Measurements from ENCODE around the gene KRTAP10-6.
"Not testable (repeated sequence)": the region's sequence is repeated elsewhere in the genome, so short reads cannot be mapped to it uniquely, and the experiment has no call there.

GRCh38 chr21:44600118-44600978 is 8.0 kb upstream of the KRTAP10-6 start, which contains the start of gene KRTAP10-7:
- TF ChIP-seq, protein P1, sequence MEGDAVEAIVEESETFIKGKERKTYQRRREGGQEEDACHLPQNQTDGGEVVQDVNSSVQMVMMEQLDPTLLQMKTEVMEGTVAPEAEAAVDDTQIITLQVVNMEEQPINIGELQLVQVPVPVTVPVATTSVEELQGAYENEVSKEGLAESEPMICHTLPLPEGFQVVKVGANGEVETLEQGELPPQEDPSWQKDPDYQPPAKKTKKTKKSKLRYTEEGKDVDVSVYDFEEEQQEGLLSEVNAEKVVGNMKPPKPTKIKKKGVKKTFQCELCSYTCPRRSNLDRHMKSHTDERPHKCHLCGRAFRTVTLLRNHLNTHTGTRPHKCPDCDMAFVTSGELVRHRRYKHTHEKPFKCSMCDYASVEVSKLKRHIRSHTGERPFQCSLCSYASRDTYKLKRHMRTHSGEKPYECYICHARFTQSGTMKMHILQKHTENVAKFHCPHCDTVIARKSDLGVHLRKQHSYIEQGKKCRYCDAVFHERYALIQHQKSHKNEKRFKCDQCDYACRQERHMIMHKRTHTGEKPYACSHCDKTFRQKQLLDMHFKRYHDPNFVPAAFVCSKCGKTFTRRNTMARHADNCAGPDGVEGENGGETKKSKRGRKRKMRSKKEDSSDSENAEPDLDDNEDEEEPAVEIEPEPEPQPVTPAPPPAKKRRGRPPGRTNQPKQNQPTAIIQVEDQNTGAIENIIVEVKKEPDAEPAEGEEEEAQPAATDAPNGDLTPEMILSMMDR (conservative IDR thresholded peaks at IDR 0.05; ENCODE audit: low read length), result not testable (repeated sequence)
- TF ChIP-seq EZH2phosphoT487 (IDR thresholded peaks at IDR 0.05; ENCODE audit: borderline replicate concordance), result not testable (repeated sequence)

All from Loucy (cell line).